IMR-90 (cell line): Measurements from ENCODE around the gene PALLD.

Experiments used
- FOS ChIP-seq: fragments of 150-350 bp; IDR thresholded peaks from 2 replicates; pipeline ENCODE4 v1.6.1; 2016; ENCODE audit warnings: low read depth, low read length
- POLR2A ChIP-seq: IDR thresholded peaks from 2 replicates; pipeline ENCODE4 v1.6.1; 2012; ENCODE audit warnings: mild to moderate bottlenecking, low read depth, low read length
- RCOR1 ChIP-seq: IDR thresholded peaks from 2 replicates; pipeline ENCODE4 v1.6.1; 2012; ENCODE audit warnings: mild to moderate bottlenecking, low read length, improper control_type of control experiment; ENCODE audit not compliant: insufficient replicate concordance
- TF ChIP-seq, protein P1 (sequence below): conservative IDR thresholded peaks from 2 replicates; pipeline ENCODE4 v1.5.1; 2012; ENCODE audit warnings: mild to moderate bottlenecking, low read depth, low read length, improper control_type of control experiment
- TF ChIP-seq, protein P2 (sequence below): fragments of 150-350 bp; IDR thresholded peaks from 2 replicates; pipeline ENCODE4 v1.6.1; 2017; ENCODE audit warnings: mild to moderate bottlenecking, antibody characterized with exemption, low read length, low read depth

DNA sequence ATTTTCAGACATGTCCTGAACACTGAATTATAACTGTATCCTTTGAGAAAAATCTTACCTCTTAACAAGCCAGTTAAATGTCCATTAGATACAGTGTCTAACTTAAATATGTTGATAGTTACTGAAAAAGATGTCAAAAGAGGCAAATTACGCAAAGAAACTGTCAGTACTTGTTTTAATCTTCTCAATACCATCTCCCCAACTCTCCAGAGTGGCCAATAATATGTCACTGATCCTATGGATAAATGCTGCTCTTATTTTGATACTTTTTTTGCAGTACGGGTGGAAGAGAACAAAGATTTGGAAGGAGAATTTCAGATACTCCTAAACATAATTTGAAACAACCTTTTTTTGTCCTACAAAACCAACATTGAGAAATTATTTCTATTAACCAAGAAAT, 320.5 kb downstream of the PALLD start:
- TF ChIP-seq, protein P1, sequence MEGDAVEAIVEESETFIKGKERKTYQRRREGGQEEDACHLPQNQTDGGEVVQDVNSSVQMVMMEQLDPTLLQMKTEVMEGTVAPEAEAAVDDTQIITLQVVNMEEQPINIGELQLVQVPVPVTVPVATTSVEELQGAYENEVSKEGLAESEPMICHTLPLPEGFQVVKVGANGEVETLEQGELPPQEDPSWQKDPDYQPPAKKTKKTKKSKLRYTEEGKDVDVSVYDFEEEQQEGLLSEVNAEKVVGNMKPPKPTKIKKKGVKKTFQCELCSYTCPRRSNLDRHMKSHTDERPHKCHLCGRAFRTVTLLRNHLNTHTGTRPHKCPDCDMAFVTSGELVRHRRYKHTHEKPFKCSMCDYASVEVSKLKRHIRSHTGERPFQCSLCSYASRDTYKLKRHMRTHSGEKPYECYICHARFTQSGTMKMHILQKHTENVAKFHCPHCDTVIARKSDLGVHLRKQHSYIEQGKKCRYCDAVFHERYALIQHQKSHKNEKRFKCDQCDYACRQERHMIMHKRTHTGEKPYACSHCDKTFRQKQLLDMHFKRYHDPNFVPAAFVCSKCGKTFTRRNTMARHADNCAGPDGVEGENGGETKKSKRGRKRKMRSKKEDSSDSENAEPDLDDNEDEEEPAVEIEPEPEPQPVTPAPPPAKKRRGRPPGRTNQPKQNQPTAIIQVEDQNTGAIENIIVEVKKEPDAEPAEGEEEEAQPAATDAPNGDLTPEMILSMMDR, result no peak
- no peak for TF ChIP-seq POLR2A
- TF ChIP-seq FOS, result no peak
- no peak for TF ChIP-seq RCOR1
- TF ChIP-seq, protein P2, sequence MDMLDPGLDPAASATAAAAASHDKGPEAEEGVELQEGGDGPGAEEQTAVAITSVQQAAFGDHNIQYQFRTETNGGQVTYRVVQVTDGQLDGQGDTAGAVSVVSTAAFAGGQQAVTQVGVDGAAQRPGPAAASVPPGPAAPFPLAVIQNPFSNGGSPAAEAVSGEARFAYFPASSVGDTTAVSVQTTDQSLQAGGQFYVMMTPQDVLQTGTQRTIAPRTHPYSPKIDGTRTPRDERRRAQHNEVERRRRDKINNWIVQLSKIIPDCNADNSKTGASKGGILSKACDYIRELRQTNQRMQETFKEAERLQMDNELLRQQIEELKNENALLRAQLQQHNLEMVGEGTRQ, result no peak
